ENCODE results near the gene EDARADD. TPM values are rescaled to one million over a fixed set of nuclear protein-coding genes. Genes with fewer than 3 reads are reported as not detected.
A peak's percentile ranks its signal among the peaks of the same experiment; 100 is the strongest.

The EDARADD gene
- total and polyA plus RNA-seq, 2 of the 13 experiments (the other 11 are each of a cell fraction or from before 2014, with no cell fraction given) = 0.03 TPM; not detected in 1

DNA sequence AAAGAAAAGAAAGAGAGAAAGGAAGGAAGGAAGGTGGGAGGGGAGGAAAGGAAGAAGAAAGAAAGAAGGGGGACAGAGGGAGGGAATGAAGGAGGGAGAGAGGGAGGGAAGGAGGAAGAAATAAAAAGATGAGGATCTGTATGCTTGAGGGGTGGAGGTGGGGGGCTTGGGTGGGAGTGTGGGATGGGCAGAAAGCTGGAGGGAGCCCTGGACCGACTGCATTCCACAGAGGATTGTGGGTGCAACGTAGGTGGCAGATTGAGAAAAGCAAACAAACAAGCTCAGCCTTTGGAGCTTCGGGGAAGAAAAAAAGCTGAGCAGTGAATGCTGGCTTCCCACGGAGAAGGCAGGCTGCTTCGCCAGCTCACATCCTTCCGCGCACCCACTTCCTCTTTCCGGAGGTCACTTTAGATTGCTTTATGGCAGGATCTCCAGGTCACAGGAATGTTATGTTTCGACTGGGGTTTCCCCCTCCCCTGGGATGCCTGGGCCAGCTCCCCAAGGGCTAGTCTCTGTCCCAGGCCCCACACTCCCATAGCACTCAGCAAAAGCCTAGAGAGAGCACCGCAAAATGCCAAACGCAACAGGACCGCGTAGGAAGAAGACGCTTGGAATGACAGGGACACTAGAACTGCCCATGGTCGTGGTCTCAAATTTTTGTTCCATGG lies 109.0 kb downstream of the EDARADD start (continued):
- TF ChIP-seq, protein P1, sequence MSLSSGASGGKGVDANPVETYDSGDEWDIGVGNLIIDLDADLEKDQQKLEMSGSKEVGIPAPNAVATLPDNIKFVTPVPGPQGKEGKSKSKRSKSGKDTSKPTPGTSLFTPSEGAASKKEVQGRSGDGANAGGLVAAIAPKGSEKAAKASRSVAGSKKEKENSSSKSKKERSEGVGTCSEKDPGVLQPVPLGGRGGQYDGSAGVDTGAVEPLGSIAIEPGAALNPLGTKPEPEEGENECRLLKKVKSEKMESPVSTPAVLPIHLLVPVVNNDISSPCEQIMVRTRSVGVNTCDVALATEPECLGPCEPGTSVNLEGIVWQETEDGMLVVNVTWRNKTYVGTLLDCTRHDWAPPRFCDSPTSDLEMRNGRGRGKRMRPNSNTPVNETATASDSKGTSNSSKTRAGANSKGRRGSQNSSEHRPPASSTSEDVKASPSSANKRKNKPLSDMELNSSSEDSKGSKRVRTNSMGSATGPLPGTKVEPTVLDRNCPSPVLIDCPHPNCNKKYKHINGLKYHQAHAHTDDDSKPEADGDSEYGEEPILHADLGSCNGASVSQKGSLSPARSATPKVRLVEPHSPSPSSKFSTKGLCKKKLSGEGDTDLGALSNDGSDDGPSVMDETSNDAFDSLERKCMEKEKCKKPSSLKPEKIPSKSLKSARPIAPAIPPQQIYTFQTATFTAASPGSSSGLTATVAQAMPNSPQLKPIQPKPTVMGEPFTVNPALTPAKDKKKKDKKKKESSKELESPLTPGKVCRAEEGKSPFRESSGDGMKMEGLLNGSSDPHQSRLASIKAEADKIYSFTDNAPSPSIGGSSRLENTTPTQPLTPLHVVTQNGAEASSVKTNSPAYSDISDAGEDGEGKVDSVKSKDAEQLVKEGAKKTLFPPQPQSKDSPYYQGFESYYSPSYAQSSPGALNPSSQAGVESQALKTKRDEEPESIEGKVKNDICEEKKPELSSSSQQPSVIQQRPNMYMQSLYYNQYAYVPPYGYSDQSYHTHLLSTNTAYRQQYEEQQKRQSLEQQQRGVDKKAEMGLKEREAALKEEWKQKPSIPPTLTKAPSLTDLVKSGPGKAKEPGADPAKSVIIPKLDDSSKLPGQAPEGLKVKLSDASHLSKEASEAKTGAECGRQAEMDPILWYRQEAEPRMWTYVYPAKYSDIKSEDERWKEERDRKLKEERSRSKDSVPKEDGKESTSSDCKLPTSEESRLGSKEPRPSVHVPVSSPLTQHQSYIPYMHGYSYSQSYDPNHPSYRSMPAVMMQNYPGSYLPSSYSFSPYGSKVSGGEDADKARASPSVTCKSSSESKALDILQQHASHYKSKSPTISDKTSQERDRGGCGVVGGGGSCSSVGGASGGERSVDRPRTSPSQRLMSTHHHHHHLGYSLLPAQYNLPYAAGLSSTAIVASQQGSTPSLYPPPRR (CRISPR knock-in tag; IDR thresholded peaks at IDR 0.05; ENCODE audit: borderline replicate concordance) = peak; percentile 74; the same call in 1 of the 2 replicates
- TF ChIP-seq ZNF605 (CRISPR knock-in tag; IDR thresholded peaks at IDR 0.05) (peak; percentile 48; the same call in 1 of the 2 replicates), ZNF235 (CRISPR knock-in tag; IDR thresholded peaks at IDR 0.05; ENCODE audit: borderline replicate concordance) (no peak), ZC3H4 (CRISPR knock-in tag; IDR thresholded peaks at IDR 0.05; ENCODE audit: borderline replicate concordance) (no peak), RFXAP (CRISPR knock-in tag; IDR thresholded peaks at IDR 0.05; ENCODE audit: borderline replicate concordance) (no peak), ZNF629 (CRISPR knock-in tag; conservative IDR thresholded peaks at IDR 0.05) (no peak), RXRB (CRISPR knock-in tag; IDR thresholded peaks at IDR 0.05; ENCODE audit: borderline replicate concordance) (peak; percentile 89), IRF2 (CRISPR knock-in tag; IDR thresholded peaks at IDR 0.05) (peak; percentile 74), ZNF296 (CRISPR knock-in tag; conservative IDR thresholded peaks at IDR 0.05) (no peak), SOX5 (CRISPR knock-in tag; IDR thresholded peaks at IDR 0.05; ENCODE audit: borderline replicate concordance) (peak; percentile 78)
- TF ChIP-seq, protein P2, sequence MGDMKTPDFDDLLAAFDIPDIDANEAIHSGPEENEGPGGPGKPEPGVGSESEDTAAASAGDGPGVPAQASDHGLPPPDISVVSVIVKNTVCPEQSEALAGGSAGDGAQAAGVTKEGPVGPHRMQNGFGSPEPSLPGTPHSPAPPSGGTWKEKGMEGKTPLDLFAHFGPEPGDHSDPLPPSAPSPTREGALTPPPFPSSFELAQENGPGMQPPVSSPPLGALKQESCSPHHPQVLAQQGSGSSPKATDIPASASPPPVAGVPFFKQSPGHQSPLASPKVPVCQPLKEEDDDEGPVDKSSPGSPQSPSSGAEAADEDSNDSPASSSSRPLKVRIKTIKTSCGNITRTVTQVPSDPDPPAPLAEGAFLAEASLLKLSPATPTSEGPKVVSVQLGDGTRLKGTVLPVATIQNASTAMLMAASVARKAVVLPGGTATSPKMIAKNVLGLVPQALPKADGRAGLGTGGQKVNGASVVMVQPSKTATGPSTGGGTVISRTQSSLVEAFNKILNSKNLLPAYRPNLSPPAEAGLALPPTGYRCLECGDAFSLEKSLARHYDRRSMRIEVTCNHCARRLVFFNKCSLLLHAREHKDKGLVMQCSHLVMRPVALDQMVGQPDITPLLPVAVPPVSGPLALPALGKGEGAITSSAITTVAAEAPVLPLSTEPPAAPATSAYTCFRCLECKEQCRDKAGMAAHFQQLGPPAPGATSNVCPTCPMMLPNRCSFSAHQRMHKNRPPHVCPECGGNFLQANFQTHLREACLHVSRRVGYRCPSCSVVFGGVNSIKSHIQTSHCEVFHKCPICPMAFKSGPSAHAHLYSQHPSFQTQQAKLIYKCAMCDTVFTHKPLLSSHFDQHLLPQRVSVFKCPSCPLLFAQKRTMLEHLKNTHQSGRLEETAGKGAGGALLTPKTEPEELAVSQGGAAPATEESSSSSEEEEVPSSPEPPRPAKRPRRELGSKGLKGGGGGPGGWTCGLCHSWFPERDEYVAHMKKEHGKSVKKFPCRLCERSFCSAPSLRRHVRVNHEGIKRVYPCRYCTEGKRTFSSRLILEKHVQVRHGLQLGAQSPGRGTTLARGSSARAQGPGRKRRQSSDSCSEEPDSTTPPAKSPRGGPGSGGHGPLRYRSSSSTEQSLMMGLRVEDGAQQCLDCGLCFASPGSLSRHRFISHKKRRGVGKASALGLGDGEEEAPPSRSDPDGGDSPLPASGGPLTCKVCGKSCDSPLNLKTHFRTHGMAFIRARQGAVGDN (CRISPR knock-in tag; IDR thresholded peaks at IDR 0.05) = peak; percentile 90
- TF ChIP-seq, protein P3, sequence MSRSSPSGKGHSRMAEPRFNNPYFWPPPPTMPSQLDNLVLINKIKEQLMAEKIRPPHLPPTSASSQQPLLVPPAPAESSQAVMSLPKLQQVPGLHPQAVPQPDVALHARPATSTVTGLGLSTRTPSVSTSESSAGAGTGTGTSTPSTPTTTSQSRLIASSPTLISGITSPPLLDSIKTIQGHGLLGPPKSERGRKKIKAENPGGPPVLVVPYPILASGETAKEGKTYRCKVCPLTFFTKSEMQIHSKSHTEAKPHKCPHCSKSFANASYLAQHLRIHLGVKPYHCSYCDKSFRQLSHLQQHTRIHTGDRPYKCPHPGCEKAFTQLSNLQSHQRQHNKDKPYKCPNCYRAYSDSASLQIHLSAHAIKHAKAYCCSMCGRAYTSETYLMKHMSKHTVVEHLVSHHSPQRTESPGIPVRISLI (CRISPR knock-in tag; IDR thresholded peaks at IDR 0.05; ENCODE audit: borderline replicate concordance) = peak; percentile 94
- TF ChIP-seq, protein P4, sequence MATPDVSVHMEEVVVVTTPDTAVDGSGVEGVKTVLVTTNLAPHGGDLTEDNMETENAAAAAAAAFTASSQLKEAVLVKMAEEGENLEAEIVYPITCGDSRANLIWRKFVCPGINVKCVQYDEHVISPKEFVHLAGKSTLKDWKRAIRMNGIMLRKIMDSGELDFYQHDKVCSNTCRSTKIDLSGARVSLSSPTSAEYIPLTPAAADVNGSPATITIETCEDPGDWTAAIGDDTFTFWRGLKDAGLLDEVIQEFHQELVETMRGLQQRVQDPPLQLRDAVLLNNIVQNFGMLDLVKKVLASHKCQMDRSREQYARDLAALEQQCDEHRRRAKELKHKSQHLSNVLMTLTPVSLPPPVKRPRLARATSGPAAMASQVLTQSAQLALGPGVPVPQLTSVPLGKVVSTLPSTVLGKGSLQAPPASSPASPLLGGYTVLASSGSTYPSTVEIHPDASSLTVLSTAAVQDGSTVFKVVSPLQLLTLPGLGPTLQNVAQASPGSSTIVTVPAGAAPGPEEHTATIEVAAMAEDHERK (CRISPR knock-in tag; IDR thresholded peaks at IDR 0.05; ENCODE audit: low read depth) = no peak
- TF ChIP-seq, protein P5, sequence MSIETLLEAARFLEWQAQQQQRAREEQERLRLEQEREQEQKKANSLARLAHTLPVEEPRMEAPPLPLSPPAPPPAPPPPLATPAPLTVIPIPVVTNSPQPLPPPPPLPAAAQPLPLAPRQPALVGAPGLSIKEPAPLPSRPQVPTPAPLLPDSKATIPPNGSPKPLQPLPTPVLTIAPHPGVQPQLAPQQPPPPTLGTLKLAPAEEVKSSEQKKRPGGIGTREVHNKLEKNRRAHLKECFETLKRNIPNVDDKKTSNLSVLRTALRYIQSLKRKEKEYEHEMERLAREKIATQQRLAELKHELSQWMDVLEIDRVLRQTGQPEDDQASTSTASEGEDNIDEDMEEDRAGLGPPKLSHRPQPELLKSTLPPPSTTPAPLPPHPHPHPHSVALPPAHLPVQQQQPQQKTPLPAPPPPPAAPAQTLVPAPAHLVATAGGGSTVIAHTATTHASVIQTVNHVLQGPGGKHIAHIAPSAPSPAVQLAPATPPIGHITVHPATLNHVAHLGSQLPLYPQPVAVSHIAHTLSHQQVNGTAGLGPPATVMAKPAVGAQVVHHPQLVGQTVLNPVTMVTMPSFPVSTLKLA (IDR thresholded peaks at IDR 0.05) = no peak

Data from HepG2 (cell line).